AG10803 (cell line): ENCODE data around the gene RGN.

Experiments used
- DNase-seq: peaks from one replicate; pipeline ENCODE4 v3.0.0; 2010; ENCODE audit warnings: low read depth
- H3K4me3 ChIP-seq: 2 replicates; pipeline ENCODE4 v1.5.1; 2011; ENCODE audit warnings: mild to moderate bottlenecking, low read length, control low read depth
- CTCF ChIP-seq: conservative IDR thresholded peaks from 2 replicates; pipeline ENCODE4 v1.5.1; 2011; ENCODE audit warnings: mild to moderate bottlenecking, low read length, control low read depth, inconsistent platforms

RGN gene

DNA sequence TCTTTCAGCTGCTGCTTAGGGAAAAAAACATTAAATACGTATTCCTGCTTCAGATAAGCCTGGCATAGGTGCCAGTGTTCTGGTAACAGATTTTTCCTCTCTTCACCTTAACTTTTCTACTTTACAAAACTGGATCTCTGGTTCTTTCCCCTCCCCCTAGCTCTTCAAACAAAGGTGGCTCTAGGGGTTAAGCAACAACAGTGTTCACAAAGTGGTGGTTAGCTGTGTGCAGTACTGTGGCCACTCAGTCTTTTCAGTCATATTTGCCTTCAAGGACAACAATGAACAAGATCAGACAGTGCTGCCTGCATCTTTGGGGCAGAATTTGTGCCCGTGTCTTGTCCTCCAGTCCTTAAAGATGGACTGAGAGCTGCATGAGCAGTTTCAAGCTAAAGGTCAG lies 15.1 kb upstream of the RGN start:
- no peak for TF ChIP-seq CTCF
- H3K4me3 ChIP-seq, result no peak overlapping the region
- DNase-seq, result no peak

DNA sequence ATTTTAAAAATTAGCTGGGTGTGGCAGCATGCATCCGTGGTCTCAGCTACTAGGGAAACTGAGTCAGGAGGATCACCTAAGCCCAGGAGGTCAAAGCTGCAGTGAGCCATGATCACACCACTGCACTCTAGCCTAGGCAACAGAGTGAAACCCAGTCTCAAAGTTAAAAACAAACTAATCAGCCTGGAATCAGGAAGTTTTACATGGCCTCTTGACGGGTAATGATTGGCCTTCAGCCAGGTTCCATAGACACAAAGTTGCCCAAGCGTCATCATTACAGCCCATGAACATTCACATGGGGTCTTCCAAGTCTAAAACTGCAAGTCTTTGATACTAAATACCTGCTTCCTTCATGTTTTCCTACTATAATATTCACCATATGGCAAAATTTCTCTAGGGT lies 10.0 kb upstream of the RGN start:
- TF ChIP-seq CTCF, result no peak
- no peak overlapping the region for H3K4me3 ChIP-seq
- no peak for DNase-seq

- no peak overlapping the region for H3K4me3 ChIP-seq
- no peak for DNase-seq
- no peak for TF ChIP-seq CTCF
These were observed 9.5 kb upstream of the RGN start for GRCh38 chrX:47068720-47069119.

GRCh38 chrX:47080215-47080914 lies 2.1 kb downstream of the RGN start:
- no peak for TF ChIP-seq CTCF
- no peak overlapping the region for H3K4me3 ChIP-seq
- DNase-seq, result no peak

- no peak for TF ChIP-seq CTCF
- no peak for DNase-seq
- no peak overlapping the region for H3K4me3 ChIP-seq
These were observed 2.6 kb downstream of the RGN start for GRCh38 chrX:47080915-47081236.

GRCh38 chrX:47091149-47091775 lies 13.0 kb downstream of the RGN start:
- peak; percentile 10 for DNase-seq
- no peak for TF ChIP-seq CTCF
- H3K4me3 ChIP-seq, result no peak overlapping the region

DNA sequence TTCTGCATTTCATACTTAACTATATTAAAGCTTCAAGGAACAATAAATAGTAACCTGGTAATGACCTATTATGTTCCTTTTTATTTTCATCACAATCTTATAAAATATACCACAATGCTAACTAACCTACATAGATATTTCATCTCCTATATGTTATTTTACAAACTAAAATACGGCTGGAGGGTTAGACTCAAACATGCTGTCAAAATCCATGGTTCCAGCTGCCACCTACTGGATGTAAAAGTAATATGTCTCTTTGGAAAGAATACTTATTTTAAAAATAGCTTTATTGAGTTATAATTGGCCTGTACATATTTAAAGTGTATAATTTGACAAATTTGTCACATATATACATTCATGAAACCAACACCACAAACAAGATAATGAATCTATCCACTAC lies 15.0 kb downstream of the RGN start:
- TF ChIP-seq CTCF, result peak; percentile 49
- DNase-seq, result peak; percentile 31
- H3K4me3 ChIP-seq, result no peak overlapping the region
